Transverse colon (tissue), 4 donors: Measurements from ENCODE around the gene ARHGEF4. TPM values are rescaled to one million over a fixed set of nuclear protein-coding genes. Genes with fewer than 3 reads are reported as not detected.

ENCODE experiments used
- DNase-seq: peaks from one replicate; pipeline ENCODE4 v3.0.0-alpha.2; 2019
- H3K27ac ChIP-seq, 4 donors: fragments of 200-600 bp; sonication (generic); 2 replicates each; pipeline ENCODE4 v1.5.1; 2016 to 2018; ENCODE audit warnings: inconsistent platforms in 4 of 4
- H3K27me3 ChIP-seq: fragments of 200-600 bp; sonication (generic); 2 replicates; pipeline ENCODE4 v1.5.1; 2017; ENCODE audit warnings: inconsistent platforms
- H3K36me3 ChIP-seq, 4 donors: fragments of 200-600 bp; sonication (generic); 2 replicates each; pipeline ENCODE4 v1.5.1; 2017 to 2019; ENCODE audit warnings: inconsistent platforms in 4 of 4
- H3K4me1 ChIP-seq, 4 donors: fragments of 200-600 bp; sonication (generic); 2 replicates each; pipeline ENCODE4 v1.5.1; 2017 to 2020; ENCODE audit warnings: inconsistent platforms in 4 of 4
- H3K4me3 ChIP-seq, 4 donors: fragments of 200-600 bp; sonication (generic); 1 replicate in 1 of 4; 2 replicates in 3 of 4; pipeline versions ENCODE4 v1.5.1 to v1.6.1; 2017 to 2019; ENCODE audit warnings: inconsistent platforms in 4 of 4
- H3K9me3 ChIP-seq, 2 donors: fragments of 200-600 bp; sonication (generic); 2 replicates each; pipeline ENCODE4 v1.5.1; 2017 to 2019; ENCODE audit warnings: inconsistent platforms in 2 of 2
- EP300 ChIP-seq: sonication (generic); formaldehyde crosslinking; IDR thresholded peaks from one replicate; pipeline ENCODE4 v1.6.1; 2017; ENCODE audit warnings: antibody characterized with exemption, low read depth
- POLR2A ChIP-seq: fragments of 450-650 bp; IDR thresholded peaks from one replicate; pipeline ENCODE4 v1.6.1; 2016; ENCODE audit warnings: antibody characterized with exemption, mild to moderate bottlenecking, moderate library complexity
- POLR2AphosphoS5 ChIP-seq, 3 donors: sonication (generic); formaldehyde crosslinking; IDR thresholded peaks; one replicate each; pipeline ENCODE4 v1.6.1; 2016; ENCODE audit warnings: antibody characterized with exemption in 3 of 3
- WGBS, 2 donors: methylation state at CpG; one replicate each; pipeline ENCODE4 v1.1.5; 2018; ENCODE audit warnings: low coverage in 1 of 2; 5-methylcytosine and 5-hydroxymethylcytosine counted together
- in situ Hi-C, 4 donors: fragments of 200-750 bp; cut with MboI; loops; one replicate each; pipeline versions ENCODE4 v1.15.0 to v1.15.1; 2017; ENCODE audit warnings: low sequenced_read_pairs in 3 of 4, low pct_ligation_motif_present in 1 of 4, low pct_unique_long_range_greater_than_20kb in 1 of 4
- intact Hi-C: fragments of 100-400 bp; cut with DNase I; formaldehyde crosslinking; loops from one replicate; pipeline ENCODE4 v1.15.1; 2023; ENCODE audit warnings: low total_unique reads
- total RNA-seq, 4 donors: library from RNA; depleted of rRNA; stranded (reverse); fragments of >200 nt; gene quantifications; one replicate each; pipeline ENCODE4 v1.1.0, GENCODE V29; 2016
- TF ChIP-seq, protein P1 (sequence below), 5 experiments: fragments of 200-600 bp in 3 of 5; fragments of 450-650 bp in 2 of 5; sonication (generic) in 3 of 5; IDR thresholded peaks; 1 replicate in 2 of 5; 2 replicates in 3 of 5; pipeline ENCODE4 v1.5.1; 2016 to 2017; ENCODE audit warnings: antibody characterized with exemption in 5 of 5, inconsistent platforms in 3 of 5, mild to moderate bottlenecking in 2 of 5, moderate library complexity in 1 of 5

Gene ARHGEF4
- total RNA-seq, 4 donors from 2014 or later = 1.2 to 16.8 (median 1.7) TPM

DNA sequence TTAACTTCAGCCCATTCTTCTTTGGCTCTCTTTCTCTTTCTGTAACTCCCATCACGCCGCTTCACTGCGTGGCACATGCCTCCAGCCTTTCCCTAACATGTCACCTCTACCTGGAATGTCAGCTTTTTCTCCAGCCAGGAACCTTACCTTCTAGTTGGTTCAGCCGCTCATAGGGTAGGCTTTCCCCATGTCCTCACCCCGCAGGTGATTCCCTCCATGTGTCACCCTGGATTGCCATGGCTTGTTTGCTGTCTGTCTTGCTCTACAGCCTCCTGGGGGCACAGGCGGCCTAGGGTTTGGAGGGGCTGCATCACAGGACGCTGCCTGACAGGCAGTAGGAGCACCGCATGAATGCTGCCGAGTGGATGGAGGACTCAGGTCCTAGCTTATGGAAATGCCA lies 39.2 kb downstream of the ARHGEF4 start:
- TF ChIP-seq POLR2AphosphoS5 (IDR thresholded peaks at IDR 0.05) (no peak), EP300 (no peak), POLR2A (no peak)
- TF ChIP-seq, protein P1, sequence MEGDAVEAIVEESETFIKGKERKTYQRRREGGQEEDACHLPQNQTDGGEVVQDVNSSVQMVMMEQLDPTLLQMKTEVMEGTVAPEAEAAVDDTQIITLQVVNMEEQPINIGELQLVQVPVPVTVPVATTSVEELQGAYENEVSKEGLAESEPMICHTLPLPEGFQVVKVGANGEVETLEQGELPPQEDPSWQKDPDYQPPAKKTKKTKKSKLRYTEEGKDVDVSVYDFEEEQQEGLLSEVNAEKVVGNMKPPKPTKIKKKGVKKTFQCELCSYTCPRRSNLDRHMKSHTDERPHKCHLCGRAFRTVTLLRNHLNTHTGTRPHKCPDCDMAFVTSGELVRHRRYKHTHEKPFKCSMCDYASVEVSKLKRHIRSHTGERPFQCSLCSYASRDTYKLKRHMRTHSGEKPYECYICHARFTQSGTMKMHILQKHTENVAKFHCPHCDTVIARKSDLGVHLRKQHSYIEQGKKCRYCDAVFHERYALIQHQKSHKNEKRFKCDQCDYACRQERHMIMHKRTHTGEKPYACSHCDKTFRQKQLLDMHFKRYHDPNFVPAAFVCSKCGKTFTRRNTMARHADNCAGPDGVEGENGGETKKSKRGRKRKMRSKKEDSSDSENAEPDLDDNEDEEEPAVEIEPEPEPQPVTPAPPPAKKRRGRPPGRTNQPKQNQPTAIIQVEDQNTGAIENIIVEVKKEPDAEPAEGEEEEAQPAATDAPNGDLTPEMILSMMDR (IDR thresholded peaks at IDR 0.05) = no peak
- H3K4me3 ChIP-seq = no peak overlapping the region
- in situ Hi-C loops = loop anchor here (10.0 kb wide), 2 partner anchors 71 to 81 kb away; no protein-coding TSS in a partner anchor
- intact Hi-C loops = loop anchor here (2.0 kb wide), 1 partner anchor 79 kb away; no protein-coding TSS in a partner anchor
- no peaks in the 10 kb centered on the region for H3K4me1 ChIP-seq
- H3K9me3 ChIP-seq = no peaks in the 10 kb centered on the region
- DNase-seq = no peak
- WGBS, 2 donors = 80 to 91% methylated on average over 6 to 9 of the region's 9 CpGs
- H3K27me3 ChIP-seq = no peaks in the 10 kb centered on the region
- H3K27ac ChIP-seq = no peak overlapping the region
- no peaks in the 10 kb centered on the region for H3K36me3 ChIP-seq

DNA sequence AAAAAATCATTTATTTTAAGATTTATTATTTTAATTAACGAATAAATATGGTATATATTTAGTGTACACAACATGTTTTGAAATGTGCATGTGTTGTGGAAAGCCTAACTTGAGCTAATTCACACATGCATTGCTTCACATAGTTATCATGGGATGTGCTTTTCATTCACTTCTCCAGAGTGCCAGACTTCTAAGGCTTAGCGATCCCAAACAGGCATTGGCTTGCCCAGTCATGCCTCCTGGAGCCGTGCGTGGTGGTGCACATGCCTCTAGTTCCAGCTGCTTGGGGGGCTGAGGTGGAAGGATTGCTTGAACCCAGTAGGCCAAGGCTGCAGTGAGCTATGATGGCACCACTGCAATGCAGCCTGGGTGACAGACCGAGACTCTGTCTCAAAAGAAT lies 40.5 kb downstream of the ARHGEF4 start:
- H3K4me1 ChIP-seq = no peaks in the 10 kb centered on the region
- WGBS, 2 donors = 81% methylated on average over 2 to 5 of the region's 5 CpGs
- no peaks in the 10 kb centered on the region for H3K9me3 ChIP-seq
- H3K27ac ChIP-seq = no peak overlapping the region
- TF ChIP-seq POLR2AphosphoS5 (IDR thresholded peaks at IDR 0.05) = no peak
- TF ChIP-seq, protein P1 (IDR thresholded peaks at IDR 0.05) = no peak
- no peak for TF ChIP-seq POLR2A
- no peak for TF ChIP-seq EP300
- no peak for DNase-seq
- intact Hi-C loops (no loop called here), in situ Hi-C loops (loop anchor here (10.0 kb wide), 2 partner anchors 72 to 82 kb away; no protein-coding TSS in a partner anchor)
- H3K36me3 ChIP-seq = no peaks in the 10 kb centered on the region
- no peak overlapping the region for H3K4me3 ChIP-seq
- H3K27me3 ChIP-seq = no peaks in the 10 kb centered on the region

DNA sequence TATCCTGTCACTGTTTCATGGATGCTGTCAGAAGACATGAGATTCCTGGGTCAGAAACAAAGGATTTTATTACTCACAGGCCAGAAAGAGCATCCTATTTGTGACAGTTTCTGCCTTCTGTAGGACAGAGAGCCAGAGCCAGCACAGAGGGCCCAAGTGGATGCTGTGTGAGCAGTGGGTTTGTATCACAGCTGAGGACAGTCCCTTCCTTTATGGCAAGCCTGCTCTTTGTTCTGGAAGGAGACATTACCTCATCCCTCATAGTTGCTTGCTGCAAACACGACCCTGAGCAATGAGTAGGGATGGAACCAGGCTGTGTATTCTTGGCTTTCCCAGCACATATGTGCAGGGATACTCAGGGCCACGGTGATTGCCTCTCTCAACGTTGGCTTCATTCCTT lies 41.6 kb downstream of the ARHGEF4 start:
- H3K27ac ChIP-seq = no peak overlapping the region
- intact Hi-C loops = no loop called here

DNA sequence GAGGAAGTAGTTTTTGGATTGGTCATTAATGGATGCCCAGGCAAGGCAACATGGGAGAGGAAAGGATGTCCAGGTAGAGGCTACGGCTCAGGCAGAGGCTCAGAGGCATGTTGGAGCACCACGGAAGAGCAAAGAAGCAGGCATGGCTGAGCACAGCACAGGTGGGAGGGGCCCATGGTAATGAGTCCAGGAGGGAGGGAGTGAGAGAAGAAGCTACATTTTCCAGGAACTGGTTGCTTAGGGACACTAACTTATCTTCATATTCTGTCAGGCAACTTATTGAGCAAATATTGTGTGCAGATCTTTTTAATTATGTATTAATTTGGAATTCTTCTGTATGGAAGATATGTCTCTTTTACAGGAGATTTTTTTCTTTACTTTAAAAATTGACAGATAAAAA lies 42.2 kb downstream of the ARHGEF4 start:
- no peak for TF ChIP-seq POLR2AphosphoS5 (IDR thresholded peaks at IDR 0.05)
- TF ChIP-seq POLR2A = no peak
- no peak for TF ChIP-seq EP300
- TF ChIP-seq, protein P1 (IDR thresholded peaks at IDR 0.05) = no peak
- 79 to 80% methylated on average over 2 of the region's 2 CpGs for WGBS, 2 donors

More for the DNA sequence above, 41.6 kb downstream of the ARHGEF4 start:
- TF ChIP-seq POLR2A (no peak), EP300 (no peak), POLR2AphosphoS5 (IDR thresholded peaks at IDR 0.05) (no peak)
- TF ChIP-seq, protein P1 (IDR thresholded peaks at IDR 0.05) = no peak
- Histone ChIP-seq H3K36me3 (no peaks in the 10 kb centered on the region), H3K9me3 (no peaks in the 10 kb centered on the region), H3K27me3 (no peaks in the 10 kb centered on the region), H3K4me3 (no peak overlapping the region), H3K4me1 (no peaks in the 10 kb centered on the region)
- 70% methylated on average over 3 of the region's 3 CpGs; no CpG with 5 or more reads in 1 of the 2 donors for WGBS, 2 donors
- in situ Hi-C loops = loop anchor here (10.0 kb wide), 2 partner anchors 74 to 84 kb away; no protein-coding TSS in a partner anchor
- DNase-seq = no peak

More for the DNA sequence above, 42.2 kb downstream of the ARHGEF4 start:
- no peaks in the 10 kb centered on the region for H3K27me3 ChIP-seq
- no peaks in the 10 kb centered on the region for H3K9me3 ChIP-seq
- intact Hi-C loops (no loop called here), in situ Hi-C loops (loop anchor here (10.0 kb wide), 2 partner anchors 74 to 84 kb away; no protein-coding TSS in a partner anchor)
- no peaks in the 10 kb centered on the region for H3K36me3 ChIP-seq
- DNase-seq = no peak
- no peak overlapping the region for H3K27ac ChIP-seq
- H3K4me3 ChIP-seq = no peak overlapping the region
- no peaks in the 10 kb centered on the region for H3K4me1 ChIP-seq
